Kidney (tissue), 14 donors: ENCODE measurements around the gene GARIN5B. TPM values are rescaled to one million over a fixed set of nuclear protein-coding genes. Genes with fewer than 3 reads are reported as not detected.

ENCODE experiments used
- DNase-seq, 5 donors: peaks; one replicate each; pipeline ENCODE4 v3.0.0-alpha.2; 2013 to 2020
- FAIRE-seq: peaks from 2 replicates; lab custom pipeline; 2012; peaks lifted over from hg19 to GRCh38; lab: Jason Lieb, UNC
- H3K27ac ChIP-seq, 2 donors: one replicate each; pipeline ENCODE4 v1.7.0; 2013; ENCODE audit warnings: low read depth in 2 of 2, low read length in 2 of 2, inconsistent platforms in 1 of 2
- H3K27me3 ChIP-seq: one replicate; pipeline ENCODE4 v1.7.1; 2013; ENCODE audit warnings: low read length, inconsistent platforms; ENCODE audit not compliant: control insufficient read depth, insufficient read depth
- H3K36me3 ChIP-seq, 3 donors: one replicate each; pipeline versions ENCODE4 v1.7.0 to v1.7.1; 2013; ENCODE audit warnings: low read length in 3 of 3, control low read depth in 1 of 3, inconsistent platforms in 1 of 3; ENCODE audit not compliant: insufficient read depth in 3 of 3, control insufficient read depth in 2 of 3
- H3K4me1 ChIP-seq, 3 donors: one replicate each; pipeline versions ENCODE4 v1.7.0 to v1.7.1; 2013; ENCODE audit warnings: low read length in 3 of 3, inconsistent platforms in 1 of 3, low read depth in 1 of 3; ENCODE audit not compliant: control insufficient read depth in 2 of 3, insufficient read depth in 2 of 3
- H3K4me3 ChIP-seq, 3 donors: one replicate each; pipeline versions ENCODE4 v1.7.0 to v1.8.1; 2013; ENCODE audit warnings: low read length in 3 of 3, control low read depth in 1 of 3, inconsistent platforms in 1 of 3
- H3K9ac ChIP-seq, 3 donors: one replicate each; pipeline versions ENCODE4 v1.7.0 to v1.7.1; 2013; ENCODE audit warnings: low read length in 3 of 3, control low read depth in 1 of 3, inconsistent platforms in 1 of 3
- H3K9me3 ChIP-seq, 3 donors: one replicate each; pipeline versions ENCODE4 v1.7.0 to v1.7.1; 2013; ENCODE audit warnings: low read length in 3 of 3, control low read depth in 1 of 3, inconsistent platforms in 1 of 3; ENCODE audit not compliant: control insufficient read depth in 2 of 3, insufficient read depth in 1 of 3
- intact Hi-C: fragments of 100-400 bp; cut with DNase I; formaldehyde crosslinking; loops from one replicate; pipeline ENCODE4 v1.11.1; 2022
- polyA plus RNA-seq: library from polyadenylated mRNA; stranded (reverse); fragments of 350-450 nt; fragmentation: Illumina TruSeq; extraction: RNeasy Lipid Tissue Mini Kit (QIAGEN cat#74804); gene quantifications from one replicate; pipeline ENCODE4 v1.2.3, GENCODE V29; 2014; ENCODE audit warnings: low read depth, low replicate concordance; ENCODE audit not compliant: insufficient read depth
- total RNA-seq: library from RNA; stranded (reverse); fragmentation: NEBNext Ultra II Directional; extraction: Animal tissue kit (Norgen Biotek cat#: 25700); gene quantifications from one replicate; pipeline ENCODE4 v1.2.1, GENCODE V29; 2021
- TF ChIP-seq, protein P1 (sequence below): IDR thresholded peaks from 3 replicates; pipeline ENCODE4 v1.5.1; 2012; ENCODE audit warnings: mild to moderate bottlenecking, moderate library complexity, borderline replicate concordance; ENCODE audit not compliant: insufficient read depth; ENCODE audit errors: extremely low read depth
- donor health status: control.
- donor health status: control.
- donor health status: control.
- donor health status: control.
- donor health status: control.
- donor health status: DM: yes; HTN: yes; CAD: no.
- donor health status: Normal renal cell carcinoma (clear cell type).

GARIN5B gene
- total and polyA plus RNA-seq, 2 donors from 2014 or later = not detected

- H3K9me3 ChIP-seq = no peaks in the 10 kb centered on the region
- H3K4me1 ChIP-seq = no peaks in the 10 kb centered on the region
- H3K27ac ChIP-seq = no peak within 1 kb of the TSS
- DNase-seq (no peak), FAIRE-seq (no peak)
- no peak within 1 kb of the TSS for H3K9ac ChIP-seq
- no peak within 1 kb of the TSS for H3K4me3 ChIP-seq
- TF ChIP-seq, protein P1, sequence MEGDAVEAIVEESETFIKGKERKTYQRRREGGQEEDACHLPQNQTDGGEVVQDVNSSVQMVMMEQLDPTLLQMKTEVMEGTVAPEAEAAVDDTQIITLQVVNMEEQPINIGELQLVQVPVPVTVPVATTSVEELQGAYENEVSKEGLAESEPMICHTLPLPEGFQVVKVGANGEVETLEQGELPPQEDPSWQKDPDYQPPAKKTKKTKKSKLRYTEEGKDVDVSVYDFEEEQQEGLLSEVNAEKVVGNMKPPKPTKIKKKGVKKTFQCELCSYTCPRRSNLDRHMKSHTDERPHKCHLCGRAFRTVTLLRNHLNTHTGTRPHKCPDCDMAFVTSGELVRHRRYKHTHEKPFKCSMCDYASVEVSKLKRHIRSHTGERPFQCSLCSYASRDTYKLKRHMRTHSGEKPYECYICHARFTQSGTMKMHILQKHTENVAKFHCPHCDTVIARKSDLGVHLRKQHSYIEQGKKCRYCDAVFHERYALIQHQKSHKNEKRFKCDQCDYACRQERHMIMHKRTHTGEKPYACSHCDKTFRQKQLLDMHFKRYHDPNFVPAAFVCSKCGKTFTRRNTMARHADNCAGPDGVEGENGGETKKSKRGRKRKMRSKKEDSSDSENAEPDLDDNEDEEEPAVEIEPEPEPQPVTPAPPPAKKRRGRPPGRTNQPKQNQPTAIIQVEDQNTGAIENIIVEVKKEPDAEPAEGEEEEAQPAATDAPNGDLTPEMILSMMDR = no peak
- no peaks in the 10 kb centered on the region for H3K36me3 ChIP-seq
- intact Hi-C loops = no loop called here
- H3K27me3 ChIP-seq = no peaks in the 10 kb centered on the region
Observed at GRCh38 chr19:55325172-55325571, 37.9 kb downstream of the GARIN5B start, which contains the start of gene TMEM150B. TSS of gene TMEM150B (minus strand) at chr19:55325341. CDS start at chr19:55321036, 4,305 bp downstream.

- Histone ChIP-seq H3K36me3 (no peaks in the 10 kb centered on the region), H3K9ac (no peak overlapping the region), H3K27me3 (no peaks in the 10 kb centered on the region), H3K27ac (no peak overlapping the region), H3K9me3 (no peaks in the 10 kb centered on the region), H3K4me3 (no peak overlapping the region), H3K4me1 (no peaks in the 10 kb centered on the region)
- DNase-seq (no peak), FAIRE-seq (no peak)
- intact Hi-C loops = no loop called here
- TF ChIP-seq, protein P1 = no peak
Observed at GRCh38 chr19:55324662-55325061, 38.4 kb downstream of the GARIN5B start.

DNA sequence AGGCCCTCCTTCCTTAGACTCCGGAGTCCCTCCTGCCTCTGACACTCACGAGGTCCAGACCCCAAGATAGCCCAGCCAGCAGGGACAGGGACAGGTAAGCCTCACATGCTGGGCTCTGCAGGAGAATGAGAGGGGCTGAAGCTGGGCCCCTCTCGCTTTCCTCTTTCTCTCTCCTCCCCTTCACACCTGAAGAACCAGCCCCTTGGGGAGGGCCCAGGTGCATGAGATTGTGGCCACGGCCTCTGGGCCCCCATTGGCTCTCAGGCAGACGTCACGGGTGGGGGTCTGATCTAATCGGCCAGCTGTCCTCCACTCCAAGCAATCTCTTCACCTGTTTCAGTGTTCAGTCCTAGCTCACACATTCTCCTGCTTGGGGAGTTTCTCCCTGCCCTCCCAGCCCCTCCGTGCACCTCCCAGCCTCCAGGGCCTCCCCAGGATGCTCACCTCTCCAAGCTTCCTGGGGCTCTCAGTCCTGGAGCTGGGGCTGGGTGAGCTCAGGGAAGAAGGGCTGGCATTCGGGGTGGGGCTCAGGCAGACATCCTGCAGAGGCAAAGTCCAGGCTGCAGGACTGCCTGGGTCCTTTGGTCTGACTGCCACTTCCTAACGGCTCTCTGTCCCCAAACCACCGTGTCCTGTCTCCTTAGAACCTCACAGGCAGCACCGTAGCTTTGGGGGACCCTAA lies 40.7 kb downstream of the GARIN5B start:
- intact Hi-C loops = no loop called here
- DNase-seq (no peak), FAIRE-seq (no peak)
- Histone ChIP-seq H3K27ac (no peak overlapping the region), H3K36me3 (no peaks in the 10 kb centered on the region), H3K9ac (no peak overlapping the region), H3K27me3 (no peaks in the 10 kb centered on the region), H3K4me3 (no peak overlapping the region), H3K4me1 (no peaks in the 10 kb centered on the region), H3K9me3 (no peaks in the 10 kb centered on the region)
- TF ChIP-seq, protein P1 = no peak
